HepG2 (cell line): Measurements from ENCODE around the gene PTPRF. TPM values are rescaled to one million over a fixed set of nuclear protein-coding genes. Genes with fewer than 3 reads are reported as not detected.

ENCODE experiments used
- ATAC-seq: fragments of 200-7000 bp; cut with Tn5 transposase; 3 replicates; pipeline ENCODE4 v1.9.1; 2020; ENCODE audit warnings: mild to moderate bottlenecking, moderate library complexity
- BruUV-seq: library from RNA; stranded (reverse); fragments of 400-500 nt; replicated peaks from 2 replicates; lab custom pipeline; 2021; lab: Mats Ljungman, UMichigan
- CTCF ChIA-PET: fragments of 300-600 bp; formaldehyde crosslinking; extraction: SDS; loops from one replicate; lab custom pipeline; 2021; ENCODE audit warnings: low total read pairs, inconsistent platforms, low intra/inter-chr PET ratio; lab: Yijun Ruan, JAX
- POLR2A ChIA-PET: fragments of 350-600 bp; sonication (Branson Sonifier 250); formaldehyde crosslinking; loops from one replicate; lab custom pipeline; 2020; ENCODE audit warnings: antibody characterized with exemption, inconsistent platforms; lab: Yijun Ruan, JAX
- DNase-seq: peaks from one replicate; pipeline ENCODE4 v3.0.0-alpha.2; 2015; ENCODE audit warnings: low spot score
- FAIRE-seq: peaks from 3 replicates; lab custom pipeline; 2011; peaks lifted over from hg19 to GRCh38; lab: Jason Lieb, UNC
- H2AFZ ChIP-seq: one replicate; pipeline ENCODE4 v1.6.1; 2011; ENCODE audit warnings: low read length, inconsistent platforms
- H3K27ac ChIP-seq: fragments of 300-600 bp; 3 replicates; pipeline ENCODE4 v1.8.0; 2011; ENCODE audit warnings: mixed run types, mild to moderate bottlenecking, mixed read lengths, low read length, inconsistent platforms; ENCODE audit not compliant: insufficient read depth; ENCODE audit errors: extremely low read length
- H3K27me3 ChIP-seq, 2 experiments: fragments of 200-600 bp in 1 of 2; 2 replicates in 1 of 2; 3 replicates in 1 of 2; pipeline versions ENCODE4 v1.6.0 to v1.8.0; 2011; ENCODE audit warnings: low read length in 2 of 2, mild to moderate bottlenecking in 2 of 2, moderate library complexity in 2 of 2, inconsistent platforms in 1 of 2; ENCODE audit not compliant: insufficient read depth in 2 of 2, control insufficient read depth in 1 of 2
- H3K36me3 ChIP-seq, 2 experiments: fragments of 200-600 bp in 1 of 2; replicated peaks in 1 of 2; 2 replicates in 1 of 2; 3 replicates in 1 of 2; pipeline versions ENCODE4 v1.5.1 to v1.8.0; 2011; ENCODE audit warnings: low read length in 2 of 2, inconsistent platforms in 1 of 2; ENCODE audit not compliant: insufficient read depth in 2 of 2, control insufficient read depth in 1 of 2
- H3K4me1 ChIP-seq: 2 replicates; pipeline ENCODE4 v1.5.1; 2012; ENCODE audit warnings: low read length, inconsistent platforms; ENCODE audit not compliant: insufficient read depth
- H3K4me2 ChIP-seq: 2 replicates; pipeline ENCODE4 v1.6.0; 2011; ENCODE audit warnings: low read depth, low read length, inconsistent platforms
- H3K4me3 ChIP-seq, 3 experiments: fragments of 200-600 bp in 1 of 3; sonication (generic), shearing (Covaris generic) in 1 of 3; replicated peaks in 1 of 3; 2 replicates each; pipeline ENCODE4 v1.5.1; 2011 to 2016; ENCODE audit warnings: low read length in 3 of 3, inconsistent platforms in 2 of 3, low read depth in 2 of 3, mild to moderate bottlenecking in 2 of 3, control low read depth in 1 of 3, mixed read lengths in 1 of 3; ENCODE audit not compliant: insufficient read depth in 1 of 3
- H3K79me2 ChIP-seq: one replicate; pipeline ENCODE4 v1.6.1; 2011; ENCODE audit warnings: low read length, inconsistent platforms; ENCODE audit not compliant: insufficient read depth
- H3K9ac ChIP-seq: 2 replicates; pipeline ENCODE4 v1.6.0; 2011; ENCODE audit warnings: mild to moderate bottlenecking, low read depth, low read length, inconsistent platforms; ENCODE audit not compliant: insufficient read depth
- H3K9me3 ChIP-seq: 2 replicates; pipeline ENCODE4 v1.5.1; 2012; ENCODE audit warnings: mild to moderate bottlenecking, low read length
- H4K20me1 ChIP-seq: 2 replicates; pipeline ENCODE4 v1.6.0; 2011; ENCODE audit warnings: inconsistent platforms, mild to moderate bottlenecking, low read length, moderate library complexity; ENCODE audit not compliant: insufficient read depth
- ARID5B ChIP-seq: IDR thresholded peaks from 2 replicates; pipeline ENCODE4 v1.4.0; 2020; ENCODE audit warnings: mild to moderate bottlenecking, missing genetic modification reagents
- EHMT2 ChIP-seq: fragments of 200-600 bp; sonication (generic); IDR thresholded peaks from 2 replicates; pipeline ENCODE4 v1.7.0; 2017; ENCODE audit warnings: antibody characterized with exemption, low read depth, low read length, borderline replicate concordance
- GTF3A ChIP-seq: sonication (generic); formaldehyde crosslinking; conservative IDR thresholded peaks from 2 replicates; pipeline ENCODE4 v1.4.0; 2020; ENCODE audit warnings: mild to moderate bottlenecking, missing genetic modification reagents
- HDAC2 ChIP-seq: sonication (generic); formaldehyde crosslinking; IDR thresholded peaks from 2 replicates; pipeline ENCODE4 v1.4.0; 2020; ENCODE audit warnings: missing genetic modification reagents
- HMGXB3 ChIP-seq: sonication (generic); formaldehyde crosslinking; IDR thresholded peaks from 2 replicates; pipeline ENCODE4 v1.4.0; 2020; ENCODE audit warnings: missing genetic modification reagents, borderline replicate concordance
- HNF1B ChIP-seq: sonication (generic); formaldehyde crosslinking; IDR thresholded peaks from 2 replicates; pipeline ENCODE4 v1.5.1; 2020; ENCODE audit warnings: mild to moderate bottlenecking, moderate library complexity, missing genetic modification reagents
- HOXA3 ChIP-seq: sonication (generic); formaldehyde crosslinking; IDR thresholded peaks from 2 replicates; pipeline ENCODE4 v1.5.0; 2020; ENCODE audit warnings: missing genetic modification reagents
- MIXL1 ChIP-seq: IDR thresholded peaks from 2 replicates; pipeline ENCODE4 v1.6.1; 2016
- RAD51 ChIP-seq: fragments of 450-650 bp; IDR thresholded peaks from 2 replicates; pipeline ENCODE4 v1.6.1; 2016; ENCODE audit warnings: borderline replicate concordance
- SP4 ChIP-seq: sonication (generic); formaldehyde crosslinking; IDR thresholded peaks from 2 replicates; pipeline ENCODE4 v1.8.1; 2023; ENCODE audit warnings: mild to moderate bottlenecking, missing genetic modification reagents
- TEAD3 ChIP-seq: optimal IDR thresholded peaks from 2 replicates; pipeline ENCODE3; 2016; ENCODE audit warnings: borderline replicate concordance
- XRCC5 ChIP-seq: fragments of 200-400 bp; formaldehyde crosslinking; optimal IDR thresholded peaks from 2 replicates; pipeline ENCODE3; 2017; ENCODE audit warnings: mild to moderate bottlenecking, low read length
- ZNF205 ChIP-seq: IDR thresholded peaks from 2 replicates; pipeline ENCODE4 v1.6.1; 2018; ENCODE audit warnings: missing biosample characterization, missing genetic modification reagents
- ZNF235 ChIP-seq: sonication (generic); formaldehyde crosslinking; IDR thresholded peaks from 2 replicates; pipeline ENCODE4 v1.8.1; 2023; ENCODE audit warnings: mild to moderate bottlenecking, missing genetic modification reagents, borderline replicate concordance
- ZNF264 ChIP-seq: sonication (generic); formaldehyde crosslinking; IDR thresholded peaks from 2 replicates; pipeline ENCODE4 v1.4.0; 2020; ENCODE audit warnings: missing genetic modification reagents
- ZNF274 ChIP-seq: sonication (generic); formaldehyde crosslinking; IDR thresholded peaks from 2 replicates; pipeline ENCODE4 v1.5.1; 2020; ENCODE audit warnings: mild to moderate bottlenecking, missing genetic modification reagents
- ZNF367 ChIP-seq: sonication (generic); formaldehyde crosslinking; IDR thresholded peaks from 2 replicates; pipeline ENCODE4 v1.4.0; 2020; ENCODE audit warnings: missing genetic modification reagents, borderline replicate concordance
- WGBS: methylation state at CpG from one replicate; pipeline ENCODE4 v1.1.6; 2017; ENCODE audit warnings: low lambda C conversion rate; 5-methylcytosine and 5-hydroxymethylcytosine counted together
- in situ Hi-C: cut with HindIII; loops from 2 replicates; pipeline ENCODE4 v1.10.0; 2017; ENCODE audit warnings: low pct_unique_long_range_greater_than_20kb; ENCODE audit not compliant: extremely low pct_ligation_motif_present
- intact Hi-C: fragments of 100-400 bp; cut with micrococcal nuclease; formaldehyde crosslinking; loops from one replicate; pipeline ENCODE4 v1.10.0; 2022; ENCODE audit not compliant: unreplicated experiment
- polyA plus RNA-seq, 8 experiments: library from polyadenylated mRNA; depleted of rRNA in 3 of 8; stranded (reverse) in 7 of 8; unstranded in 1 of 8; fragments of >200 nt; fragmentation: Illumina TruSeq in 4 of 8; extraction: Trizol in 4 of 8; gene quantifications; 2 replicates each; pipeline versions ENCODE4 v1.2.1 to v1.2.3, GENCODE V29; 2011 to 2016; ENCODE audit warnings: low read depth in 4 of 8, missing spikeins in 1 of 8, mixed read lengths in 1 of 8; ENCODE audit not compliant: insufficient read depth in 1 of 8
- total RNA-seq, 5 experiments: library from RNA; depleted of rRNA; stranded (reverse); fragments of >200 nt; fragmentation: Illumina TruSeq; extraction: Trizol; gene quantifications; 2 replicates each; pipeline ENCODE4 v1.2.3, GENCODE V29; 2016; ENCODE audit warnings: low read depth in 1 of 5

The PTPRF gene
- total and polyA plus RNA-seq, 2 of the 13 experiments (the other 11 are each of a cell fraction or from before 2014, with no cell fraction given): 55.9 to 167 TPM

GRCh38 chr1:43491061-43491460, 39.6 kb upstream of the PTPRF start:
- in situ Hi-C loops: no loop called here
- intact Hi-C loops: no loop called here
- Histone ChIP-seq H3K27ac (no peak overlapping the region), H3K79me2 (no peaks in the 10 kb centered on the region), H3K9me3 (peaks cover 8% of the 10 kb centered on the region; the same call in 1 of the 2 replicates), H3K36me3 (no peaks in the 10 kb centered on the region), H2AFZ (no peak overlapping the region), H3K27me3 (no peaks in the 10 kb centered on the region), H3K4me2 (no peak overlapping the region), H4K20me1 (no peaks in the 10 kb centered on the region), H3K4me1 (peaks cover 20% of the 10 kb centered on the region), H3K4me3 (no peak overlapping the region), H3K9ac (no peak overlapping the region)
- no TSS peak for BruUV-seq
- FAIRE-seq (no peak), DNase-seq (no peak), ATAC-seq (no peak)
- ChIA-PET CTCF (no interaction called here), POLR2A (no interaction called here)
- TF ChIP-seq HOXA3 (CRISPR knock-in tag) (no peak), GTF3A (CRISPR knock-in tag) (no peak), ZNF367 (CRISPR knock-in tag) (no peak), ZNF235 (CRISPR knock-in tag) (no peak), HNF1B (CRISPR knock-in tag) (no peak), SP4 (CRISPR knock-in tag) (no peak), XRCC5 (no peak), TEAD3 (CRISPR knock-in tag) (no peak), ZNF205 (CRISPR knock-in tag) (no peak), ARID5B (CRISPR knock-in tag) (no peak), RAD51 (no peak), EHMT2 (no peak), HDAC2 (CRISPR knock-in tag) (no peak), HMGXB3 (CRISPR knock-in tag) (no peak), ZNF264 (CRISPR knock-in tag) (no peak), ZNF274 (CRISPR knock-in tag) (no peak), MIXL1 (CRISPR knock-in tag) (no peak)
- WGBS: 67% methylated on average over 1 of the region's 1 CpG
